ENCODE measurements around the gene ACAP3.

DNA sequence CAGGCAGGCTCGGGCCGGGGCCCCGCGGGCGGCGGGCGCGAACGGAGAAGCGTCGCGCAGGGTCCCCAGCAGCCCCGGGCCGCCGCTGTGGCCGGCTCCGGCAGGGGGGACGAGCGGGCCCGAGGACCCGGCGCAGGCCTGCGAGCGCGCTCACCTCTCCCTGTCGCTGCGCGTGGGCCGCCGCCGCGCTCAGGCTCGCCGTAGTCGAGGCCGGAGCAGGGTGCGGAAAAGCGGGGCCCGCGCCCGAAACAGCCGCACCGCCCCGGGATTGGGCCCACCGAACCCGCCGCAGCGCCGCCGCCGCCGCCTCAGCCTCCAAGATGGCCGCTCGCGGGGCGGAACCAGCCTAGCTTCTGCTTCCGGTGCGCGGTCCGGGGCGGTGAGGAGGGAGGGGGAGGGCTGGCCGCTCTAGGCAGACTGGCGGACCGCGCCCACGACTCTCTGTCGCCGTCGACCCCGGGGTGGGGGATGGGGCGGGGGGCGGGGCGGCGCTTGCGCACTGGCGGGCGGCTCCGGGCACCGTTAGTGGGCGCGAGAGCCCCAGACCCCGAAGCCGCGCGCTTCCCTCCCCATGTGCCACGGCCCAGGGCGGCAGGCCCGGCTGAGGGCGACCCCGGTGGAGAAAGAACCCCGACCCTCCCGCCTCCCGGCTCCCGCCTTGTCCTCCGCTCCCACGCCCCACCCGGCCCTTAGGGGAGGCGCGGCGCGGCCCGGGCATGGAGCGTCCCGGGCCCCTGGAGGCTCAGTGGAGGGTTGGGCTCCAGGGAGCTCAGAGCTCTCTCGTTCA, 34.0 kb downstream of the ACAP3 start, which contains the start of gene UBE2J2:
- TF ChIP-seq GATA2 (IDR thresholded peaks at IDR 0.05; ENCODE audit: low read depth, low read length) (no peak), GATA3 (IDR thresholded peaks at IDR 0.05; ENCODE audit: low read depth, low read length) (no peak)
